Fibroblast of the aortic adventitia (primary cell): Measurements from ENCODE around the gene PLEKHG3. TPM values are rescaled to one million over a fixed set of nuclear protein-coding genes. Genes with fewer than 3 reads are reported as not detected.

ENCODE experiments used
- total RNA-seq: library from RNA; depleted of rRNA; stranded (reverse); fragments of >200 nt; gene quantifications from 2 replicates; pipeline ENCODE4 v1.2.3, GENCODE V29; 2012; ENCODE audit warnings: low replicate concordance

PLEKHG3 gene
- total RNA-seq, 1 donor: 9.0 TPM

Other genes starting within 250 kb of the PLEKHG3 start
- gene AKAP5, start 238.9 kb upstream of the PLEKHG3 start, total RNA-seq: 0.16 and 0.54 TPM in 2 replicates
- gene ZBTB25, start 200.6 kb upstream of the PLEKHG3 start, total RNA-seq: 7.0 and 11.1 TPM in 2 replicates
- gene ZBTB1, start 199.7 kb upstream of the PLEKHG3 start, total RNA-seq: 56.5 and 76.9 TPM in 2 replicates
- gene HSPA2, start 163.7 kb upstream of the PLEKHG3 start, total RNA-seq: 0.98 and 2.5 TPM in 2 replicates
- gene PPP1R36, start 154.5 kb upstream of the PLEKHG3 start, total RNA-seq: 0.18 TPM in 1 of 2 replicates, not detected in the other
- gene SPTB, start 175.5 kb downstream of the PLEKHG3 start, total RNA-seq: under 0.01 TPM in 1 of 2 replicates, not detected in the other
- gene CHURC1, start 210.0 kb downstream of the PLEKHG3 start, total RNA-seq: 85.4 and 380 TPM in 2 replicates
- gene GPX2, start 238.3 kb downstream of the PLEKHG3 start, total RNA-seq: not detected in 2 replicates